ENCODE measurements around the gene MAGI3.

DNA sequence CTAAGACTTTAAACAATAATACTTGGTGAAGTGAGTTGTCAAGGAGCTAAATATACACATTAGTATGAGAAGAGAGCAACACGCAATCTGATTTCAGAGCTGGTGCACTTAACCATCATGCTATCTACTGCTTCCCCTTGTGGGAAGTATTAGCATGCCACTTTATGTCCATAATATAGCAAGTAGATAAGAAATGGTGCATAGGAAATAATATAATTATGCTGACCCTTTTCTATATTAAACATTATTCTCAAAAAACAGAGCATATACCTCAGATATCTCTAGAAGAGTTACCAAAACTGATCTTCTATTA, 63.4 kb downstream of the MAGI3 start:
- TF ChIP-seq, protein P1, sequence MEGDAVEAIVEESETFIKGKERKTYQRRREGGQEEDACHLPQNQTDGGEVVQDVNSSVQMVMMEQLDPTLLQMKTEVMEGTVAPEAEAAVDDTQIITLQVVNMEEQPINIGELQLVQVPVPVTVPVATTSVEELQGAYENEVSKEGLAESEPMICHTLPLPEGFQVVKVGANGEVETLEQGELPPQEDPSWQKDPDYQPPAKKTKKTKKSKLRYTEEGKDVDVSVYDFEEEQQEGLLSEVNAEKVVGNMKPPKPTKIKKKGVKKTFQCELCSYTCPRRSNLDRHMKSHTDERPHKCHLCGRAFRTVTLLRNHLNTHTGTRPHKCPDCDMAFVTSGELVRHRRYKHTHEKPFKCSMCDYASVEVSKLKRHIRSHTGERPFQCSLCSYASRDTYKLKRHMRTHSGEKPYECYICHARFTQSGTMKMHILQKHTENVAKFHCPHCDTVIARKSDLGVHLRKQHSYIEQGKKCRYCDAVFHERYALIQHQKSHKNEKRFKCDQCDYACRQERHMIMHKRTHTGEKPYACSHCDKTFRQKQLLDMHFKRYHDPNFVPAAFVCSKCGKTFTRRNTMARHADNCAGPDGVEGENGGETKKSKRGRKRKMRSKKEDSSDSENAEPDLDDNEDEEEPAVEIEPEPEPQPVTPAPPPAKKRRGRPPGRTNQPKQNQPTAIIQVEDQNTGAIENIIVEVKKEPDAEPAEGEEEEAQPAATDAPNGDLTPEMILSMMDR (IDR thresholded peaks at IDR 0.05), result no peak
- TF ChIP-seq POLR2A (IDR thresholded peaks at IDR 0.05) (no peak), EP300 (IDR thresholded peaks at IDR 0.05) (no peak), POLR2AphosphoS5 (IDR thresholded peaks at IDR 0.05) (no peak)
